Measurements from ENCODE around the gene PRELID3B.

Gene PRELID3B

GRCh38 chr20:58996226-58996611 lies 46.4 kb downstream of the PRELID3B start:
- in situ Hi-C loops (cut with MboI; ENCODE audit: low sequenced_read_pairs) = no loop called here

GRCh38 chr20:58995461-58996225 lies 46.9 kb downstream of the PRELID3B start:
- in situ Hi-C loops (cut with MboI; ENCODE audit: low sequenced_read_pairs) = no loop called here

GRCh38 chr20:58994390-58995159 lies 48.0 kb downstream of the PRELID3B start:
- in situ Hi-C loops (cut with MboI; ENCODE audit: low sequenced_read_pairs) = no loop called here

- in situ Hi-C loops (cut with MboI; ENCODE audit: low sequenced_read_pairs) = no loop called here
Observed at GRCh38 chr20:58993332-58994248, 49.0 kb downstream of the PRELID3B start.

DNA sequence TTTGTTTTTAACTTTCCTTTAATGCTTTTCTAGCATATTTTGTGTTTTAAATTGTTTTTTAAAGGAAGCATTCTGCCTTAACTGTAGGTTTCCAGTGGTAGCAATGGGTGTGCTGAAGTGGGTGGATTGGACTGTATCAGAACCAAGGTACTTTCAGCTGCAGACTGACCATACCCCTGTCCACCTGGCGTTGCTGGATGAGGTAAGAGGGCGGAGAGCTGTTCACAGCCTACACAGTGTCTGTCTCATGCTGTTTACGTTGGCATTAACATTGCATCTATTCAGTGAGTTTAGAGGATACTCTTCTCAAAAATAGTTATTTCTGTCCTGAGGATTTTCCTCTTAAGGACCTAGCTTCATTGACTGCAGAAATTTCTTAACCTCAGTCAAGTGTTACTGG lies 49.7 kb downstream of the PRELID3B start:
- in situ Hi-C loops (cut with MboI; ENCODE audit: low sequenced_read_pairs) = no loop called here

- in situ Hi-C loops (cut with MboI; ENCODE audit: low sequenced_read_pairs) = no loop called here
Observed at GRCh38 chr20:58991715-58992114, 50.9 kb downstream of the PRELID3B start.

- in situ Hi-C loops (cut with MboI; ENCODE audit: low sequenced_read_pairs) = no loop called here
Observed at GRCh38 chr20:58990651-58991445, 51.7 kb downstream of the PRELID3B start.

GRCh38 chr20:58989196-58989595 lies 53.4 kb downstream of the PRELID3B start:
- in situ Hi-C loops (cut with MboI; ENCODE audit: low sequenced_read_pairs) = no loop called here

- in situ Hi-C loops (cut with MboI; ENCODE audit: low sequenced_read_pairs) = no loop called here
Observed at GRCh38 chr20:58988565-58988882, 54.1 kb downstream of the PRELID3B start.

DNA sequence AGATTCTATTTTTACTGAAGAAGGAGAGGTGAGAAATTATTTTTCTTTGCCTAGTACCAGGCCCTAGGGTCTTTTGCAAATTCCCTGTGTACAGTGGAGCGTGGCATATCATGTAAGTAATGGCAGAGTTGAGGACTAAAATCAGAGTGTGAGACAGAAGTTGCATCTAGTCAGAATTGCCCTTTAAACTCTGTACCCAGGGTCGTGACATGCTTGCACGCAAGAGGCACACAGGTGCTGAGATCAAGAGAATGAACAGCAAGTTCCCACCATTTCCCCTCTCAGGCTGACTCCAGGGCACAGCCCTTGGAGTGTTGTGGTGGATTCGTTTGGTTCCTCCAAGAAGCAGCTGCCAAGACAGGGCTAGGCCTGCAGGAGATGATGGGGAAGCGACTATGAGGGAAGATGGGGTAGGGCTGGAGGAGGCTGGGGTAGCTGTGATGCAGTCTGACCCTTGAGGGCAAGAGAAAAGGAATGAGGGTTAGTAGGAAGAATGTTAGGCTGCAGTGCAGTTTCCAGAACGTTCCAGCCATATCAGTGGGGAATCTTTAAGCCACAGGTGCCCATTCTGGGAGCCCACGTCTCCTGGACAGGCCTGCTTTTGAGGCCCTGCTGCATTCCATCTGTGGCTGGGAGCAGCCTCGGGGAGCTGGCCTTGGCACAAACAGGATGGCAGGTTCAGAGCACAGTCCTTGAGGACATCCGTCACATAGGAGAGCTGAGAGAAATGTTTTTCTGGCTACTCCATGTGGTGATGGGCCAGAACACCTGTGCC lies 54.6 kb downstream of the PRELID3B start:
- in situ Hi-C loops (cut with MboI; ENCODE audit: low sequenced_read_pairs) = no loop called here

- in situ Hi-C loops (cut with MboI; ENCODE audit: low sequenced_read_pairs) = no loop called here
Observed at GRCh38 chr20:58986968-58987517, 55.5 kb downstream of the PRELID3B start.

GRCh38 chr20:58986286-58986967 lies 56.2 kb downstream of the PRELID3B start:
- in situ Hi-C loops (cut with MboI; ENCODE audit: low sequenced_read_pairs) = no loop called here

- in situ Hi-C loops (cut with MboI; ENCODE audit: low sequenced_read_pairs) = no loop called here
Observed at GRCh38 chr20:58985656-58986055, 56.9 kb downstream of the PRELID3B start.

GRCh38 chr20:58984691-58985090 lies 57.9 kb downstream of the PRELID3B start:
- in situ Hi-C loops (cut with MboI; ENCODE audit: low sequenced_read_pairs) = no loop called here

Data from HL-60/S4 treated with phorbol 12-myristate 13-acetate at 8.2 ng/mL for 4 days and 3 days (cell line).